Measurements from ENCODE around the gene SERP2. TPM values are rescaled to one million over a fixed set of nuclear protein-coding genes. Genes with fewer than 3 reads are reported as not detected.

The SERP2 gene
- polyA plus RNA-seq, 2 of the 4 experiments (the other 2 are of a cell fraction) = not detected

DNA sequence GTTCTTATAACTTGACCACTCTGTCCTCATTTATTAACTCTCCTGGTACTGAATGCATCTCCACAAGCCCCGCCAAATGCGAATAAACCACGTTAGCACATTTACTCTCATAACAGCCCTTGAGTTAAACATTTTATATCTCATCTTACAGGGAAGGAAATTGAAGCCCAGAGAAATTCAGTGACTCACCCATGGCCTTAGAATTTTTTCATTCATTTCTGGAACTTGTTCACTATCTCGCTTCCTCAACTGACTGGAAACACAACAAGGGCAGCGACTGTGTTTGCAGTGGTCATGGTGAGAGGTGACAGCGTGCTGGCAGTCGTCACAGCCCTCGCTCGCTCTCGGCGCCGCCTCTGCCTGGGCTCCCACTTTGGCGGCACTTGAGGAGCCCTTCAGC is 39.5 kb downstream of the SERP2 start:
- no peak for ATAC-seq
- CTCF ChIA-PET = no interaction called here
- 91% methylated on average over 9 of the region's 13 CpGs for WGBS (ENCODE audit: missing lambda C conversion rate)

DNA sequence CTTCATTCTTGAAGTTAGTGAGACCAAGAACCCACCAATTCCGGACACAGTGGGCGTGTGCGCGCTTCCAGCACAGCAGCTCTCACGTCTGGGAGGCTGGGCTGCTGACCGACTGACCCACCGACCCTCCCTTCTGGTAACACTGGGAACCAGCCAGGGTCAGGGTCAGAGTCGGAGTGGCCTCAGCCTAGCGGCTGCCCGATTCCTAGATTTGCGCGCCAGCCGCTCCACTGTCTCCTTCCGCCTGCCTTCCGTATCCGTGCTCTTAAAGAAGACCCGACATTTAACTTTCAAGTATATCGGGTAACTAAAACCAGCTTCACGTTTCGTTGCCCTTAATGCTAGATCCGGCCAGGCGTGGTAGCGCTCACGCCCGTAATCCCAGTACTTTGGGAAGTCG is 41.1 kb downstream of the SERP2 start:
- no peak overlapping the region for H3K4me2 ChIP-seq
- H3K4me1 ChIP-seq = no peaks in the 10 kb centered on the region
- no peaks in the 10 kb centered on the region for H3K9me3 ChIP-seq
- ATAC-seq (no peak), DNase-seq (ENCODE audit: low read depth in 1 of 2, low spot score in 1 of 2) (no peak), FAIRE-seq (no peak)
- H3K4me3 ChIP-seq = no peak overlapping the region
- WGBS (ENCODE audit: missing lambda C conversion rate) = 94% methylated on average over 20 of the region's 26 CpGs
- ChIA-PET POLR2A (no interaction called here), CTCF (interaction anchor here (0.6 to 1.0 kb wide), 3 partner anchors 24 to 171 kb away, joined by 3 read pairs; no protein-coding TSS in a partner anchor)
- no peak overlapping the region for H3K27ac ChIP-seq
- TF ChIP-seq MAFK (IDR thresholded peaks at IDR 0.05; ENCODE audit: partially characterized antibody) = no peak
- TF ChIP-seq, protein P1, sequence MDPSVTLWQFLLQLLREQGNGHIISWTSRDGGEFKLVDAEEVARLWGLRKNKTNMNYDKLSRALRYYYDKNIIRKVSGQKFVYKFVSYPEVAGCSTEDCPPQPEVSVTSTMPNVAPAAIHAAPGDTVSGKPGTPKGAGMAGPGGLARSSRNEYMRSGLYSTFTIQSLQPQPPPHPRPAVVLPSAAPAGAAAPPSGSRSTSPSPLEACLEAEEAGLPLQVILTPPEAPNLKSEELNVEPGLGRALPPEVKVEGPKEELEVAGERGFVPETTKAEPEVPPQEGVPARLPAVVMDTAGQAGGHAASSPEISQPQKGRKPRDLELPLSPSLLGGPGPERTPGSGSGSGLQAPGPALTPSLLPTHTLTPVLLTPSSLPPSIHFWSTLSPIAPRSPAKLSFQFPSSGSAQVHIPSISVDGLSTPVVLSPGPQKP (IDR thresholded peaks at IDR 0.05; ENCODE audit: low read depth, low read length) = no peak
- TF ChIP-seq, protein P2, sequence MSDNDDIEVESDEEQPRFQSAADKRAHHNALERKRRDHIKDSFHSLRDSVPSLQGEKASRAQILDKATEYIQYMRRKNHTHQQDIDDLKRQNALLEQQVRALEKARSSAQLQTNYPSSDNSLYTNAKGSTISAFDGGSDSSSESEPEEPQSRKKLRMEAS (IDR thresholded peaks at IDR 0.05) = no peak
- TF ChIP-seq ZFP36 (IDR thresholded peaks at IDR 0.05; ENCODE audit: borderline replicate concordance, partially characterized antibody) = no peak
- TF ChIP-seq CBX8 (IDR thresholded peaks at IDR 0.05) = no peak
- TF ChIP-seq, protein P3, sequence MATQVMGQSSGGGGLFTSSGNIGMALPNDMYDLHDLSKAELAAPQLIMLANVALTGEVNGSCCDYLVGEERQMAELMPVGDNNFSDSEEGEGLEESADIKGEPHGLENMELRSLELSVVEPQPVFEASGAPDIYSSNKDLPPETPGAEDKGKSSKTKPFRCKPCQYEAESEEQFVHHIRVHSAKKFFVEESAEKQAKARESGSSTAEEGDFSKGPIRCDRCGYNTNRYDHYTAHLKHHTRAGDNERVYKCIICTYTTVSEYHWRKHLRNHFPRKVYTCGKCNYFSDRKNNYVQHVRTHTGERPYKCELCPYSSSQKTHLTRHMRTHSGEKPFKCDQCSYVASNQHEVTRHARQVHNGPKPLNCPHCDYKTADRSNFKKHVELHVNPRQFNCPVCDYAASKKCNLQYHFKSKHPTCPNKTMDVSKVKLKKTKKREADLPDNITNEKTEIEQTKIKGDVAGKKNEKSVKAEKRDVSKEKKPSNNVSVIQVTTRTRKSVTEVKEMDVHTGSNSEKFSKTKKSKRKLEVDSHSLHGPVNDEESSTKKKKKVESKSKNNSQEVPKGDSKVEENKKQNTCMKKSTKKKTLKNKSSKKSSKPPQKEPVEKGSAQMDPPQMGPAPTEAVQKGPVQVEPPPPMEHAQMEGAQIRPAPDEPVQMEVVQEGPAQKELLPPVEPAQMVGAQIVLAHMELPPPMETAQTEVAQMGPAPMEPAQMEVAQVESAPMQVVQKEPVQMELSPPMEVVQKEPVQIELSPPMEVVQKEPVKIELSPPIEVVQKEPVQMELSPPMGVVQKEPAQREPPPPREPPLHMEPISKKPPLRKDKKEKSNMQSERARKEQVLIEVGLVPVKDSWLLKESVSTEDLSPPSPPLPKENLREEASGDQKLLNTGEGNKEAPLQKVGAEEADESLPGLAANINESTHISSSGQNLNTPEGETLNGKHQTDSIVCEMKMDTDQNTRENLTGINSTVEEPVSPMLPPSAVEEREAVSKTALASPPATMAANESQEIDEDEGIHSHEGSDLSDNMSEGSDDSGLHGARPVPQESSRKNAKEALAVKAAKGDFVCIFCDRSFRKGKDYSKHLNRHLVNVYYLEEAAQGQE (IDR thresholded peaks at IDR 0.05) = no peak
- no peak for TF ChIP-seq FOXS1 (CRISPR knock-in tag; IDR thresholded peaks at IDR 0.05)
- TF ChIP-seq ESRRA (IDR thresholded peaks at IDR 0.05; ENCODE audit: borderline replicate concordance, low read length) = no peak
- no peak for TF ChIP-seq POLR2A (IDR thresholded peaks at IDR 0.05; ENCODE audit: low read length)
- TF ChIP-seq KDM5A (IDR thresholded peaks at IDR 0.05) = no peak
- TF ChIP-seq ZSCAN20 (CRISPR knock-in tag; IDR thresholded peaks at IDR 0.05) = no peak

More for the DNA sequence above, 39.5 kb downstream of the SERP2 start:
- Histone ChIP-seq H3K4me1 (no peaks in the 10 kb centered on the region), H3K9me3 (no peaks in the 10 kb centered on the region), H3K4me3 (no peak overlapping the region), H3K27ac (no peak overlapping the region), H3K4me2 (no peak overlapping the region)
- DNase-seq (ENCODE audit: low read depth in 1 of 2, low spot score in 1 of 2) = no peak
- TF ChIP-seq ZC3H11A (IDR thresholded peaks at IDR 0.05) = no peak
- TF ChIP-seq NFE2L2 (conservative IDR thresholded peaks at IDR 0.05; ENCODE audit: low read length) = no peak
- TF ChIP-seq, protein P4, sequence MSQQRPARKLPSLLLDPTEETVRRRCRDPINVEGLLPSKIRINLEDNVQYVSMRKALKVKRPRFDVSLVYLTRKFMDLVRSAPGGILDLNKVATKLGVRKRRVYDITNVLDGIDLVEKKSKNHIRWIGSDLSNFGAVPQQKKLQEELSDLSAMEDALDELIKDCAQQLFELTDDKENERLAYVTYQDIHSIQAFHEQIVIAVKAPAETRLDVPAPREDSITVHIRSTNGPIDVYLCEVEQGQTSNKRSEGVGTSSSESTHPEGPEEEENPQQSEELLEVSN (IDR thresholded peaks at IDR 0.05; ENCODE audit: borderline replicate concordance, low read depth) = no peak
- no peak for TF ChIP-seq ZSCAN20 (CRISPR knock-in tag; IDR thresholded peaks at IDR 0.05)
- TF ChIP-seq NR3C1 (IDR thresholded peaks at IDR 0.05) = no peak
- no peak for TF ChIP-seq KDM5A (IDR thresholded peaks at IDR 0.05)
- TF ChIP-seq FOXS1 (CRISPR knock-in tag; IDR thresholded peaks at IDR 0.05) = no peak
- TF ChIP-seq BHLHE40 (IDR thresholded peaks at IDR 0.05; ENCODE audit: low read depth, low read length) = no peak
- TF ChIP-seq RNF2 (IDR thresholded peaks at IDR 0.05; ENCODE audit: borderline replicate concordance, low read depth) = no peak
- TF ChIP-seq, protein P5, sequence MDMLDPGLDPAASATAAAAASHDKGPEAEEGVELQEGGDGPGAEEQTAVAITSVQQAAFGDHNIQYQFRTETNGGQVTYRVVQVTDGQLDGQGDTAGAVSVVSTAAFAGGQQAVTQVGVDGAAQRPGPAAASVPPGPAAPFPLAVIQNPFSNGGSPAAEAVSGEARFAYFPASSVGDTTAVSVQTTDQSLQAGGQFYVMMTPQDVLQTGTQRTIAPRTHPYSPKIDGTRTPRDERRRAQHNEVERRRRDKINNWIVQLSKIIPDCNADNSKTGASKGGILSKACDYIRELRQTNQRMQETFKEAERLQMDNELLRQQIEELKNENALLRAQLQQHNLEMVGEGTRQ (IDR thresholded peaks at IDR 0.05) = no peak
- TF ChIP-seq JUNB (IDR thresholded peaks at IDR 0.05) = no peak
- no peak for TF ChIP-seq RAD21 (conservative IDR thresholded peaks at IDR 0.05 in 1 of 2, IDR thresholded peaks at IDR 0.05 in 1 of 2)
- no peak for TF ChIP-seq ZFP36 (IDR thresholded peaks at IDR 0.05; ENCODE audit: borderline replicate concordance, partially characterized antibody)
- TF ChIP-seq CBX8 (IDR thresholded peaks at IDR 0.05) = no peak
- TF ChIP-seq PHF8 (IDR thresholded peaks at IDR 0.05; ENCODE audit: borderline replicate concordance, low read depth) = no peak
- TF ChIP-seq GATA3 (IDR thresholded peaks at IDR 0.05; ENCODE audit: borderline replicate concordance) = no peak
- TF ChIP-seq CBX2 (IDR thresholded peaks at IDR 0.05; ENCODE audit: borderline replicate concordance, low read depth) = no peak
- TF ChIP-seq TP53 (CRISPR knock-in tag; IDR thresholded peaks at IDR 0.05) = no peak
- TF ChIP-seq MAFK (IDR thresholded peaks at IDR 0.05; ENCODE audit: partially characterized antibody) = no peak
- POLR2A ChIA-PET = no interaction called here
- FAIRE-seq = no peak

Data from A549 (cell line).